SU-DHL-6 (cell line): ENCODE data around the gene SORL1.

Experiments
- H2AFZ ChIP-seq: fragments of 200-600 bp; sonication (generic); 2 replicates; pipeline ENCODE4 v1.6.1; 2014; ENCODE audit warnings: low read depth, mild to moderate bottlenecking, moderate library complexity, mixed read lengths, antibody characterized with exemption, low read length; ENCODE audit not compliant: severe bottlenecking
- H3F3A ChIP-seq: fragments of 200-600 bp; shearing (Covaris generic); 2 replicates; pipeline ENCODE4 v1.6.0; 2016; ENCODE audit warnings: antibody characterized with exemption, mild to moderate bottlenecking; ENCODE audit not compliant: insufficient read depth
- H3K27ac ChIP-seq: fragments of 200-600 bp; sonication (generic); 2 replicates; pipeline ENCODE4 v1.5.1; 2016; ENCODE audit warnings: low read depth, mild to moderate bottlenecking, low read length, moderate library complexity, mixed read lengths
- H3K27me3 ChIP-seq: fragments of 200-600 bp; sonication (generic), shearing (Covaris generic); 2 replicates; pipeline ENCODE4 v1.6.0; 2014; ENCODE audit warnings: mild to moderate bottlenecking, low read length
- H3K36me3 ChIP-seq: fragments of 200-600 bp; sonication (generic); 2 replicates; pipeline ENCODE4 v1.6.1; 2014; ENCODE audit warnings: mild to moderate bottlenecking, low read length, mixed read lengths
- H3K4me2 ChIP-seq: fragments of 300-600, 200-600 bp; shearing (Covaris generic), sonication (generic); 2 replicates; pipeline ENCODE4 v1.6.0; 2014; ENCODE audit warnings: low read length, low read depth, mild to moderate bottlenecking; ENCODE audit not compliant: poor library complexity, severe bottlenecking
- H3K4me3 ChIP-seq: fragments of 200-600 bp; sonication (generic); 2 replicates; pipeline ENCODE4 v1.5.1; 2014; ENCODE audit warnings: antibody characterized with exemption, low read length, mild to moderate bottlenecking, mixed read lengths; ENCODE audit not compliant: insufficient read depth, poor library complexity, severe bottlenecking
- H3K79me2 ChIP-seq: fragments of 200-600 bp; sonication (generic); 2 replicates; pipeline ENCODE4 v1.6.1; 2014; ENCODE audit warnings: mild to moderate bottlenecking, low read length, moderate library complexity; ENCODE audit not compliant: insufficient read depth
- H3K9ac ChIP-seq: fragments of 200-600 bp; sonication (generic); 2 replicates; pipeline ENCODE4 v1.7.0; 2014; ENCODE audit warnings: mild to moderate bottlenecking, low read length
- H3K9me2 ChIP-seq: fragments of 200-600 bp; sonication (generic); replicated peaks from 2 replicates; pipeline ENCODE4 v1.6.1; 2014; ENCODE audit warnings: low read length; ENCODE audit not compliant: insufficient read depth
- H3K9me3 ChIP-seq: fragments of 200-600 bp; sonication (generic); 2 replicates; pipeline ENCODE4 v1.6.1; 2014; ENCODE audit warnings: low read length, mixed read lengths; ENCODE audit not compliant: insufficient read depth
- H4K20me1 ChIP-seq: fragments of 200-600 bp; sonication (generic); 2 replicates; pipeline ENCODE4 v1.6.1; 2014; ENCODE audit warnings: low read depth, mild to moderate bottlenecking, antibody characterized with exemption, low read length, moderate library complexity, mixed read lengths
- EZH2phosphoT487 ChIP-seq: fragments of 200-600 bp; sonication (generic), shearing (Covaris generic); conservative IDR thresholded peaks from 2 replicates; pipeline ENCODE4 v1.6.1; 2018; ENCODE audit warnings: mild to moderate bottlenecking, antibody characterized with exemption, low read length, moderate library complexity, mixed read lengths
- TF ChIP-seq, protein P1 (sequence below): fragments of 200-600 bp; sonication (generic); IDR thresholded peaks from one replicate; pipeline ENCODE4 v1.5.1; 2017; ENCODE audit warnings: antibody characterized with exemption, mild to moderate bottlenecking, low read length, moderate library complexity; ENCODE audit not compliant: insufficient read depth, poor library complexity, severe bottlenecking

The SORL1 gene

DNA sequence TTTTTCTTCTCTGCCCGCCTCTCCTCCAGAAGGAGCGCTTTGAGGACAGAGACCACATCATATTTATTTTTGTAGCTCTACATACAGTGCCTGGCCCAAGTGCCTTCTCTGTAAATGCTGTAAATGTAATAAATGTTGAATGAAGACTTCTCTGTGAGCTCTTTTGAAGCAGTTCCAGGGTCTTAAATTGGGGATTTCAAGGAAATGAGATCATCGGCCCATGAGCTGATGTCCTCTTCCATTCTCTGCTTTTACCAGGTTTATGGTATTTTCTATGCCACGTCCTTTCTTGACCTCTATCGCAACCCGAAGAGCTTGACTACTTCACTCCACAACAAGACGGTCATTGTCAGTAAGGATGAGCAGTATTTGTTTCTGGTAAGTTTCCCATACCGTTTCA is 166.4 kb downstream of the SORL1 start:
- H3K9me2 ChIP-seq: no peaks in the 10 kb centered on the region
- H2AFZ ChIP-seq: no peak overlapping the region
- no peak overlapping the region for H3K9ac ChIP-seq
- H4K20me1 ChIP-seq: 0 out of 2 replicates have a peak, but pooled peaks cover 5% of the 10 kb centered on the region
- no peaks in the 10 kb centered on the region for H3K9me3 ChIP-seq
- H3K36me3 ChIP-seq: peaks cover 74% of the 10 kb centered on the region
- H3K79me2 ChIP-seq: no peaks in the 10 kb centered on the region
- no peaks in the 10 kb centered on the region for H3F3A ChIP-seq
- H3K4me3 ChIP-seq: no peak overlapping the region
- H3K4me2 ChIP-seq: no peak overlapping the region
- no peaks in the 10 kb centered on the region for H3K27me3 ChIP-seq
- TF ChIP-seq EZH2phosphoT487: no peak
- TF ChIP-seq, protein P1, sequence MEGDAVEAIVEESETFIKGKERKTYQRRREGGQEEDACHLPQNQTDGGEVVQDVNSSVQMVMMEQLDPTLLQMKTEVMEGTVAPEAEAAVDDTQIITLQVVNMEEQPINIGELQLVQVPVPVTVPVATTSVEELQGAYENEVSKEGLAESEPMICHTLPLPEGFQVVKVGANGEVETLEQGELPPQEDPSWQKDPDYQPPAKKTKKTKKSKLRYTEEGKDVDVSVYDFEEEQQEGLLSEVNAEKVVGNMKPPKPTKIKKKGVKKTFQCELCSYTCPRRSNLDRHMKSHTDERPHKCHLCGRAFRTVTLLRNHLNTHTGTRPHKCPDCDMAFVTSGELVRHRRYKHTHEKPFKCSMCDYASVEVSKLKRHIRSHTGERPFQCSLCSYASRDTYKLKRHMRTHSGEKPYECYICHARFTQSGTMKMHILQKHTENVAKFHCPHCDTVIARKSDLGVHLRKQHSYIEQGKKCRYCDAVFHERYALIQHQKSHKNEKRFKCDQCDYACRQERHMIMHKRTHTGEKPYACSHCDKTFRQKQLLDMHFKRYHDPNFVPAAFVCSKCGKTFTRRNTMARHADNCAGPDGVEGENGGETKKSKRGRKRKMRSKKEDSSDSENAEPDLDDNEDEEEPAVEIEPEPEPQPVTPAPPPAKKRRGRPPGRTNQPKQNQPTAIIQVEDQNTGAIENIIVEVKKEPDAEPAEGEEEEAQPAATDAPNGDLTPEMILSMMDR: no peak
- no peak overlapping the region for H3K27ac ChIP-seq

DNA sequence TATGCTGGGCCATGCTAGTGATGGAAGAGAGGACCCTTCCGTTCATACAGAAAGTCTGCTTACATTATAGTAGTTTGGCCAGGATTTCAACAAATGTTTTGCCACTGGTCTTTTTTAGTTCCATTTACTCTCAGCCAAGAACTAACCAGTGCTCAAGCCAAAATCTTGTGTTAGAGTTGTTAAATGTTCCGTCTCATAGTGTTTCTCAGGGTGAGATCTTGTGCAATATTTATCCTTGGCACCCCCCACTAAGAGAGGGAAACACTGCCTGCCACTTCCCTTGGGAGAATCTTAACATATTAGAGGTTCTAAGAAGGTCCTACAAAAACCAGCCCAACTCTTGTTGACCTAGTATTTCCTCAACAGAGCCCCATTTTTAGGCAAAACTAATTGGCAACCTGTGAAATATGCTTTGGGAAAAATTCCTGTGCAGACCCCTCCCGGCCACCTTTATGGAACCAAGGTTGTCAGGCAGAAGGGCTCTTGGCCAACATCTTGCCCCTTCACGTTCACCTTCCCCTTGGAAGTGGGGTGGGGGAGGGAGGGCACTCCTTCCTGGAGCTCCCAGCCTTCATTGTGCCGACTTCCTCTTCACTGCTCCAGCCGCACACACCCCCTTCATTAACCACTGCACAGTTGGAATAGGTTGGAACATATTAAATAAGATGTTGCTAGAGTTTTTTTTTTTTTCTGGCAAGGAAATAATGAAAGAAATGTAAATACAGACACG is 173.8 kb downstream of the SORL1 start:
- Histone ChIP-seq H3K27me3 (no peaks in the 10 kb centered on the region), H3F3A (peaks cover 23% of the 10 kb centered on the region; the same call in 1 of the 2 replicates), H3K79me2 (no peaks in the 10 kb centered on the region), H3K36me3 (peaks cover 69% of the 10 kb centered on the region), H3K4me2 (no peak overlapping the region), H4K20me1 (no peaks in the 10 kb centered on the region), H3K27ac (no peak overlapping the region), H3K9me2 (no peaks in the 10 kb centered on the region), H3K9me3 (no peaks in the 10 kb centered on the region), H3K9ac (no peak overlapping the region), H3K4me3 (no peak overlapping the region), H2AFZ (no peak overlapping the region)
- TF ChIP-seq EZH2phosphoT487: no peak
- TF ChIP-seq, protein P1: no peak

DNA sequence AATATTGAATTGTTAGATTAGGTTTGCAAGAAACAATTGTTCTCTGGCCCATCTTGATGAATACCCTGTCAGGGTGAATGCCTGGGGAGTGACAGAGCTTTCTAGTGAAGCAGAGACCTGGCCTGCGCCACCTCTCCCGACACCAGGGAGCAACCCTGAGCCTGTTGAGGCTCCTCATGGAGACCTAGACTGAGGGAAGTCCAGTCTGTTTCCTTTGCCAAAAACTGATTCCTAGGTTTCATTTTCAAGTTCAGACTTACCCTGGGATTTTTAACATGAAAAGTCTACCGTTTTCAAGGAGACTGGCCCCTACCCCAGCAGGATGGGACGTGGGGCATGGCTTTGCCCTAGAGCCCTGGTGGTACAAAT is 174.4 kb downstream of the SORL1 start:
- no peaks in the 10 kb centered on the region for H3K9me3 ChIP-seq
- H3K36me3 ChIP-seq: peaks cover 69% of the 10 kb centered on the region
- H3F3A ChIP-seq: peaks cover 29% of the 10 kb centered on the region; the same call in 1 of the 2 replicates
- no peaks in the 10 kb centered on the region for H3K9me2 ChIP-seq
- no peaks in the 10 kb centered on the region for H3K79me2 ChIP-seq
- TF ChIP-seq, protein P1: no peak
- H4K20me1 ChIP-seq: no peaks in the 10 kb centered on the region; the same call in 1 of the 2 replicates
- no peak overlapping the region for H3K27ac ChIP-seq
- H3K4me2 ChIP-seq: no peak overlapping the region
- no peaks in the 10 kb centered on the region for H3K27me3 ChIP-seq
- H3K9ac ChIP-seq: no peak overlapping the region
- no peak overlapping the region for H2AFZ ChIP-seq
- H3K4me3 ChIP-seq: no peak overlapping the region
